SK-N-SH (cell line): ENCODE results near the gene MCC. TPM values are rescaled to one million over a fixed set of nuclear protein-coding genes. Genes with fewer than 3 reads are reported as not detected.

Source experiments
- CTCF ChIA-PET: fragments of 300-600, 350-600 bp; formaldehyde crosslinking; extraction: SDS; loops from one replicate; lab custom pipeline; 2021; lab: Yijun Ruan, JAX
- POLR2A ChIA-PET: fragments of 350-600 bp; sonication (Branson Sonifier 250); formaldehyde crosslinking; extraction: SDS; loops from one replicate; lab custom pipeline; 2020; ENCODE audit warnings: antibody characterized with exemption, inconsistent platforms; lab: Yijun Ruan, JAX
- DNase-seq: peaks from one replicate; pipeline ENCODE4 v3.0.0; 2012
- H2AFZ ChIP-seq: fragments of 200-600 bp; sonication (generic); 2 replicates; pipeline ENCODE4 v1.8.1; 2016; ENCODE audit warnings: antibody characterized with exemption, mild to moderate bottlenecking, low read depth
- H3F3A ChIP-seq: fragments of 200-600 bp; sonication (generic); replicated peaks from 2 replicates; pipeline ENCODE3; 2016; ENCODE audit warnings: antibody characterized with exemption, mild to moderate bottlenecking; ENCODE audit not compliant: insufficient read depth
- H3K27ac ChIP-seq, 2 experiments: fragments of 200-500 bp in 1 of 2; fragments of 200-600 bp in 1 of 2; sonication (Bioruptor generic) in 1 of 2; sonication (generic), shearing (Covaris generic) in 1 of 2; 2 replicates each; pipeline versions ENCODE4 v1.5.1 to v1.6.1; 2014 to 2016; ENCODE audit warnings: low read depth in 2 of 2, inconsistent platforms in 1 of 2, low read length in 1 of 2, mild to moderate bottlenecking in 1 of 2, mixed read lengths in 1 of 2
- H3K27me3 ChIP-seq: fragments of 200-600 bp; sonication (generic), shearing (Covaris generic); 2 replicates; pipeline ENCODE4 v1.6.1; 2016; ENCODE audit warnings: mixed run types; ENCODE audit not compliant: insufficient read depth
- H3K36me3 ChIP-seq, 2 experiments: fragments of 200-500 bp in 1 of 2; fragments of 200-600 bp in 1 of 2; sonication (Bioruptor generic) in 1 of 2; sonication (generic) in 1 of 2; replicated peaks in 1 of 2; 2 replicates each; pipeline versions ENCODE3 to v1.5.1; 2014 to 2016; ENCODE audit warnings: low read length in 1 of 2, mild to moderate bottlenecking in 1 of 2; ENCODE audit not compliant: insufficient read depth in 2 of 2, control insufficient read depth in 1 of 2
- H3K4me1 ChIP-seq, 2 experiments: fragments of 200-500 bp in 1 of 2; fragments of 200-600 bp in 1 of 2; sonication (Bioruptor generic) in 1 of 2; sonication (generic), shearing (Covaris generic) in 1 of 2; 2 replicates each; pipeline versions ENCODE4 v1.5.1 to v1.6.1; 2014 to 2016; ENCODE audit warnings: low read depth in 1 of 2, low read length in 1 of 2, mixed run types in 1 of 2; ENCODE audit not compliant: insufficient read depth in 2 of 2, control insufficient read depth in 1 of 2
- H3K4me2 ChIP-seq: fragments of 200-600 bp; sonication (generic), shearing (Covaris generic); 2 replicates; pipeline ENCODE4 v1.6.1; 2017; ENCODE audit warnings: mixed run types
- H3K4me3 ChIP-seq, 2 experiments: fragments of 200-500 bp in 1 of 2; fragments of 200-600 bp in 1 of 2; sonication (Bioruptor generic) in 1 of 2; sonication (generic), shearing (Covaris generic) in 1 of 2; 2 replicates each; pipeline versions ENCODE4 v1.5.1 to v1.8.1; 2014 to 2016; ENCODE audit warnings: low read depth in 2 of 2, inconsistent platforms in 1 of 2, low read length in 1 of 2, mild to moderate bottlenecking in 1 of 2, mixed read lengths in 1 of 2, moderate library complexity in 1 of 2
- H3K79me2 ChIP-seq: fragments of 200-600 bp; sonication (generic); 2 replicates; pipeline ENCODE4 v1.8.1; 2017; ENCODE audit warnings: mild to moderate bottlenecking; ENCODE audit not compliant: insufficient read depth
- H3K9ac ChIP-seq: fragments of 200-600 bp; sonication (generic); 2 replicates; pipeline ENCODE4 v1.6.1; 2017; ENCODE audit warnings: mixed run types
- H3K9me2 ChIP-seq: fragments of 200-600 bp; sonication (generic); 2 replicates; pipeline ENCODE4 v1.6.1; 2017; ENCODE audit warnings: mixed run types
- H3K9me3 ChIP-seq: fragments of 200-600 bp; sonication (generic); 2 replicates; pipeline ENCODE4 v1.6.1; 2017; ENCODE audit warnings: mixed run types, mild to moderate bottlenecking, moderate library complexity
- H4K20me1 ChIP-seq: fragments of 200-600 bp; sonication (generic); 2 replicates; pipeline ENCODE4 v1.6.1; 2017; ENCODE audit warnings: mild to moderate bottlenecking, mixed run types; ENCODE audit not compliant: insufficient read depth
- CHD2 ChIP-seq: fragments of 150-350 bp; IDR thresholded peaks from 2 replicates; pipeline ENCODE4 v1.6.1; 2018; ENCODE audit warnings: low read length; ENCODE audit not compliant: partially characterized antibody
- EZH2phosphoT487 ChIP-seq: fragments of 200-600 bp; sonication (generic); IDR thresholded peaks from 2 replicates; pipeline ENCODE4 v1.6.1; 2017; ENCODE audit warnings: low read depth, mixed run types, mild to moderate bottlenecking, antibody characterized with exemption, moderate library complexity, borderline replicate concordance
- FOSL2 ChIP-seq: IDR thresholded peaks from 2 replicates; pipeline ENCODE4 v1.4.0; 2012; ENCODE audit warnings: low read depth, mild to moderate bottlenecking, moderate library complexity, borderline replicate concordance
- FOXJ3 ChIP-seq: sonication (generic); formaldehyde crosslinking; IDR thresholded peaks from 2 replicates; pipeline ENCODE4 v1.5.1; 2020; ENCODE audit warnings: mild to moderate bottlenecking, missing genetic modification reagents
- FOXM1 ChIP-seq: IDR thresholded peaks from 2 replicates; pipeline ENCODE4 v1.4.0; 2012; ENCODE audit warnings: low read depth, mild to moderate bottlenecking
- GABPA ChIP-seq: IDR thresholded peaks from 2 replicates; pipeline ENCODE4 v1.4.0; 2012; ENCODE audit warnings: low read depth, mild to moderate bottlenecking
- IRF3 ChIP-seq: fragments of 150-350 bp; IDR thresholded peaks from 2 replicates; pipeline ENCODE4 v1.6.1; 2016; ENCODE audit warnings: mild to moderate bottlenecking, low read depth, low read length
- MAX ChIP-seq: IDR thresholded peaks from 2 replicates; pipeline ENCODE4 v1.4.0; 2012; ENCODE audit warnings: low read depth
- MXI1 ChIP-seq: IDR thresholded peaks from 2 replicates; pipeline ENCODE4 v1.6.1; 2012; ENCODE audit warnings: mild to moderate bottlenecking, low read depth, low read length, improper control_type of control experiment
- NFIC ChIP-seq: IDR thresholded peaks from 2 replicates; pipeline ENCODE4 v1.4.0; 2012; ENCODE audit warnings: borderline replicate concordance
- NRF1 ChIP-seq: IDR thresholded peaks from 2 replicates; pipeline ENCODE4 v1.6.1; 2012; ENCODE audit warnings: low read depth, mild to moderate bottlenecking, low read length
- PBX3 ChIP-seq: IDR thresholded peaks from 2 replicates; pipeline ENCODE4; 2012
- POLR2AphosphoS5 ChIP-seq: IDR thresholded peaks from 2 replicates; pipeline ENCODE4 v1.6.1; 2012; ENCODE audit warnings: low read depth, low read length
- RAD21 ChIP-seq: IDR thresholded peaks from 2 replicates; pipeline ENCODE4 v1.6.1; 2012; ENCODE audit warnings: mild to moderate bottlenecking, low read length
- SMC3 ChIP-seq: IDR thresholded peaks from 2 replicates; pipeline ENCODE4 v1.6.1; 2012; ENCODE audit warnings: low read depth, low read length, improper control_type of control experiment
- TAF1 ChIP-seq: IDR thresholded peaks from 2 replicates; pipeline ENCODE4 v1.6.1; 2012; ENCODE audit warnings: low read depth, mild to moderate bottlenecking, low read length, moderate library complexity, borderline replicate concordance
- TCF12 ChIP-seq: IDR thresholded peaks from 2 replicates; pipeline ENCODE4 v1.4.0; 2012
- TEAD4 ChIP-seq: IDR thresholded peaks from 2 replicates; pipeline ENCODE4 v1.4.0; 2012; ENCODE audit warnings: mild to moderate bottlenecking, borderline replicate concordance; ENCODE audit not compliant: insufficient read depth
- USF1 ChIP-seq: IDR thresholded peaks from 2 replicates; pipeline ENCODE4 v1.4.0; 2012; ENCODE audit warnings: low read depth, borderline replicate concordance
- WGBS: methylation state at CpG from one replicate; pipeline ENCODE4 v1.1.6; 2017; ENCODE audit warnings: low lambda C conversion rate; 5-methylcytosine and 5-hydroxymethylcytosine counted together
- polyA plus RNA-seq, 3 experiments: library from polyadenylated mRNA; depleted of rRNA; stranded (reverse); fragments of >200 nt; gene quantifications; 2 replicates each; pipeline ENCODE4 v1.2.3, GENCODE V29; 2012
- TF ChIP-seq, protein P1 (sequence below): IDR thresholded peaks from 2 replicates; pipeline ENCODE4 v1.4.0; 2012; ENCODE audit warnings: low read depth, borderline replicate concordance
- TF ChIP-seq, protein P2 (sequence below): fragments of 200-600 bp; sonication (generic); IDR thresholded peaks from 2 replicates; pipeline ENCODE4 v1.6.1; 2017; ENCODE audit warnings: antibody characterized with exemption, mild to moderate bottlenecking, moderate library complexity

The MCC gene
- polyA plus RNA-seq, 1 of the 3 experiments (the other 2 are of a cell fraction), result 3.6 TPM

DNA sequence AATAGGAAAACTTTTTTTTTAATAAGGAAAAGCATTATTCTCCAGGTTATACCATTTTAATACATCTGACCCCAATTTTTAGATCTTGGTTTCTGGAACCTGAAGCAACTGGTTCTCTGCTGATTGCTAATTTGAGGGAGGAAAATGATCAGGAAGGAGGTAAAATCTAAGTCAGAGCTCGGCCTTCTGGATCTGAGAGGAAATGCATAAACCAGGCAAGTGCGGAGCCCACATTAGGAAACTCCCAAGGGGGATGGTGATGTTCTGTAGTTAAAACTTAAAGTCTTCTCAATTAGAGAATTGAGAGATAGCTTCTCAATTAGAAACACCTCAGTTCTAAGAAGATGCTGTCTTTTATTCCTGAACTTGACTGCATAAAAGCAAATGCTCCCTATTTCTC lies 167.0 kb downstream of the MCC start:
- Histone ChIP-seq H3K9me3 (no peaks in the 10 kb centered on the region), H3K27me3 (no peaks in the 10 kb centered on the region), H3F3A (no peaks in the 10 kb centered on the region), H3K79me2 (no peaks in the 10 kb centered on the region), H3K4me2 (no peak overlapping the region), H3K36me3 (no peaks in the 10 kb centered on the region), H3K9me2 (no peaks in the 10 kb centered on the region), H2AFZ (no peak overlapping the region), H4K20me1 (no peaks in the 10 kb centered on the region), H3K4me3 (no peak overlapping the region), H3K4me1 (no peaks in the 10 kb centered on the region), H3K9ac (no peak overlapping the region), H3K27ac (no peak overlapping the region)
- DNase-seq, result no peak
- 83% methylated on average over 2 of the region's 2 CpGs for WGBS
- ChIA-PET POLR2A (no interaction called here), CTCF (interaction anchor here (1.1 to 1.5 kb wide), 6 partner anchors 110 to 325 kb away, joined by 3 to 6 read pairs (median 4); no protein-coding TSS in a partner anchor)
- TF ChIP-seq FOXJ3 (CRISPR knock-in tag) (no peak), MAX (no peak), RAD21 (peak; percentile 48), MXI1 (no peak), EZH2phosphoT487 (no peak)

DNA sequence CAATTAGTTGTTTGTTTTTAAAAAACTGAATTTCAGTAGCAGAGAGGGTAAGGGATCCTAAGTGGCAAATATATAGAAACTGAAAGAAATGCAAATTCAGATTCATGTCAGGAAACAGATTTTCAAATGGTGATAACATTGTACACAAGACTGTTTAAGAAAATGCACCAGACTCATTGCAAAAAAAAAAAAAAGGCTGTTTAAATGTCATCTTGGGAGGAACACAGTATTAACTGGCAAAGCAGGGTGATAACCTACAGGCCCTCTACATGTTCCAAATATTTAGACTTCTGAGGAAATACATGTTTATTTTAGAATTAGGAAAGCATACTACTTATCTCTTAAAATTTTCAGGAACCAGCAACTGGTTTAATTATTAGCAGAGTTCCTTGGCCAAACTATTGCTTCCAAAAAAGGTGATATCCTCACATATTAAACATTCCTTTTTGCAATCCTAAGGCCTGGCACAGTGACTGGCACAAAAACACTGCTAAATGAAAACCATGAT lies 167.9 kb downstream of the MCC start:
- no peaks in the 10 kb centered on the region for H3K36me3 ChIP-seq
- H3K79me2 ChIP-seq, result no peaks in the 10 kb centered on the region
- ChIA-PET POLR2A (no interaction called here), CTCF (interaction anchor here (1.1 to 1.5 kb wide), 2 partner anchors 262 to 277 kb away, joined by 3 to 4 read pairs; no protein-coding TSS in a partner anchor)
- no peaks in the 10 kb centered on the region for H3K9me3 ChIP-seq
- H4K20me1 ChIP-seq, result no peaks in the 10 kb centered on the region
- H3K4me2 ChIP-seq, result no peak overlapping the region
- no peak for DNase-seq
- H3K4me3 ChIP-seq, result no peak overlapping the region
- no peaks in the 10 kb centered on the region for H3K4me1 ChIP-seq
- no peak overlapping the region for H3K9ac ChIP-seq
- H3F3A ChIP-seq, result no peaks in the 10 kb centered on the region
- no peaks in the 10 kb centered on the region for H3K9me2 ChIP-seq
- no peak overlapping the region for H3K27ac ChIP-seq
- H2AFZ ChIP-seq, result no peak overlapping the region; the same call in 1 of the 2 replicates
- no peaks in the 10 kb centered on the region for H3K27me3 ChIP-seq
- no peak for TF ChIP-seq TEAD4
- TF ChIP-seq FOSL2, result no peak
- TF ChIP-seq POLR2AphosphoS5, result no peak
- TF ChIP-seq, protein P1, sequence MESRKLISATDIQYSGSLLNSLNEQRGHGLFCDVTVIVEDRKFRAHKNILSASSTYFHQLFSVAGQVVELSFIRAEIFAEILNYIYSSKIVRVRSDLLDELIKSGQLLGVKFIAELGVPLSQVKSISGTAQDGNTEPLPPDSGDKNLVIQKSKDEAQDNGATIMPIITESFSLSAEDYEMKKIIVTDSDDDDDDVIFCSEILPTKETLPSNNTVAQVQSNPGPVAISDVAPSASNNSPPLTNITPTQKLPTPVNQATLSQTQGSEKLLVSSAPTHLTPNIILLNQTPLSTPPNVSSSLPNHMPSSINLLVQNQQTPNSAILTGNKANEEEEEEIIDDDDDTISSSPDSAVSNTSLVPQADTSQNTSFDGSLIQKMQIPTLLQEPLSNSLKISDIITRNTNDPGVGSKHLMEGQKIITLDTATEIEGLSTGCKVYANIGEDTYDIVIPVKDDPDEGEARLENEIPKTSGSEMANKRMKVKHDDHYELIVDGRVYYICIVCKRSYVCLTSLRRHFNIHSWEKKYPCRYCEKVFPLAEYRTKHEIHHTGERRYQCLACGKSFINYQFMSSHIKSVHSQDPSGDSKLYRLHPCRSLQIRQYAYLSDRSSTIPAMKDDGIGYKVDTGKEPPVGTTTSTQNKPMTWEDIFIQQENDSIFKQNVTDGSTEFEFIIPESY, result no peak
- no peak for TF ChIP-seq TAF1
- no peak for TF ChIP-seq NRF1
- TF ChIP-seq, protein P2, sequence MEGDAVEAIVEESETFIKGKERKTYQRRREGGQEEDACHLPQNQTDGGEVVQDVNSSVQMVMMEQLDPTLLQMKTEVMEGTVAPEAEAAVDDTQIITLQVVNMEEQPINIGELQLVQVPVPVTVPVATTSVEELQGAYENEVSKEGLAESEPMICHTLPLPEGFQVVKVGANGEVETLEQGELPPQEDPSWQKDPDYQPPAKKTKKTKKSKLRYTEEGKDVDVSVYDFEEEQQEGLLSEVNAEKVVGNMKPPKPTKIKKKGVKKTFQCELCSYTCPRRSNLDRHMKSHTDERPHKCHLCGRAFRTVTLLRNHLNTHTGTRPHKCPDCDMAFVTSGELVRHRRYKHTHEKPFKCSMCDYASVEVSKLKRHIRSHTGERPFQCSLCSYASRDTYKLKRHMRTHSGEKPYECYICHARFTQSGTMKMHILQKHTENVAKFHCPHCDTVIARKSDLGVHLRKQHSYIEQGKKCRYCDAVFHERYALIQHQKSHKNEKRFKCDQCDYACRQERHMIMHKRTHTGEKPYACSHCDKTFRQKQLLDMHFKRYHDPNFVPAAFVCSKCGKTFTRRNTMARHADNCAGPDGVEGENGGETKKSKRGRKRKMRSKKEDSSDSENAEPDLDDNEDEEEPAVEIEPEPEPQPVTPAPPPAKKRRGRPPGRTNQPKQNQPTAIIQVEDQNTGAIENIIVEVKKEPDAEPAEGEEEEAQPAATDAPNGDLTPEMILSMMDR, result no peak
- no peak for TF ChIP-seq IRF3
- TF ChIP-seq PBX3, result no peak
- TF ChIP-seq NFIC, result no peak
- TF ChIP-seq GABPA, result no peak
- TF ChIP-seq SMC3, result no peak
- no peak for TF ChIP-seq FOXM1
- TF ChIP-seq CHD2, result no peak
- no peak for TF ChIP-seq TCF12
- TF ChIP-seq USF1, result no peak
